Measurements from ENCODE around the gene HMGN1.
"Not testable (repeated sequence)": the region's sequence is repeated elsewhere in the genome, so short reads cannot be mapped to it uniquely, and the experiment has no call there.

Gene HMGN1, protein sequence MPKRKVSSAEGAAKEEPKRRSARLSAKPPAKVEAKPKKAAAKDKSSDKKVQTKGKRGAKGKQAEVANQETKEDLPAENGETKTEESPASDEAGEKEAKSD

DNA sequence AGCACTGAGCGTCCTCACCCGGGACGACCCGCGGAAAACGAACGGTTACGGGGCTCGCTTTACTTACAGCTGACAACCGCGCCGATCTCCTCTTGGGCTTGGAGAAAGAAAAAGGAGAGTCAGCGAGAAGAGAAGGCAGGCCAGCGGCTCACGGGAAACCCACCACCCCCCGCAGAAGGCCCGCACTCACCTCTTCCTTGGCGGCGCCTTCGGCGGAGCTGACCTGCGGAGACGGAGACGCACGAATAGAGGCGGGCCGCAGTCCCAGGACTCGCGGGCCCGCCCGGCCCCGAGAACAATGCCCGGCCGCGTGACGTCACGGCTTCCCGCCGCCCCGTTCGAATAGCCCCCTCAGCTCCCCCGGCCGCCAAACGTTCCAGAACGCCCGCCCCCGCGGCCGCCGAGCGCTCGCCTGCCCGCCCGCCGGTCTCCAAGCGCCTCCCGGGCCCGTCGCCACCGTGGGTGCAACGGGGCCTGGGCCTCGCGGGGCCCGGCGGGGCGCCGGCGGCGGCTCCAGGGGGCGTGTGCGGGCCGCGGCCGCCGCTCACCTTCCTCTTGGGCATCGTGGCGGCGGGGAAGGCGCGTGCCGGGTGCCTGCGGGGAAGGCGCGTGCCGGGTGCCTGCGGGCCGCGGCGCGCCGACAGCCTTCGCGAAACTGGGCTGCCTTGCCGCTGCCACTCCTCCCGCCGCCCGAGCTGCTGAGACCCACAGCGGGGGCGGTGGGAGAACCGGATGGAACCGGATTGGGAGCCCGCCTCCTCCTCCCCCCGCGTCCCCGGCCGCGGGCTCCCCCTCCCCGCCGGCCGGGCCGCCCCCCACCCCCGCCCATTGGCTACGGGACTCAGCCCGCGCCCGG lies at the start of gene HMGN1:
HMGN1 (minus strand) TSS at position 734 of the 856 bp plus-strand sequence; CDS start at position 563, 171 bp downstream.
- peak; percentile 65 for DNase-seq (ENCODE audit: low spot score)

DNA sequence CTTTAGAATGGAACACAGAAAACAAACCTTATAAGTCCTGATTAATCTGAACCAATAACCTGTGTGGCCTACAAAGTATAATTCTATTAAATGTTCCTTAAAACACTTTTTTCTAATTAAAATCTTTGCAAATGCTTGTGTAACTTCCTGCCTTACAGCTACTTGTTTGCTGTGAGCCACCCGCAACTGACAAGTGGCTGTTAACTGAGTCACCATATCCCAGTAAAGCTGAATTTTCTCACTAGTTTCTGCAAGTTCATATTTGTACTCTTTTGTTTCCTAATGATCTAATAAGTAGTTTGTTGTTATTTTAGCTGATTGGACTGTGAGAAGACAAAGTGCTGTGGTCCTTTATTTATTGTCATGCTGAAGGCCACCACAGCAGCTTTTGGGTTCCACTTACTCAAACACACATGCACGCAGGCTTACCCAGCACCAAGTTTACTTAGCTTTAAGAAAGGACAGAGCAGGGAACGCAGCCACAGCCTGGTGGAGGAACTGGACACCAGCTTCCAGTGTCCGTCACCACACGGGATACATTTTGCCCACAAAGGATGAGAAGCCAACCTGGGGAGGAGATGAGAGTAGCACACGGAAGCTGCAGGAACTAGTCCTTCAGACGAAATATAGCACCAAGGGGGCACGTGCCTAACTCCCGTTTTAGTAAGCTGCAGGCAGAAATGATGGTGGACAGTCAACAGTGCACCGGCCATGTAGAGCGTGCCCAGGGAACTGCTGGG lies 48.9 kb upstream of the HMGN1 start:
- no peak for DNase-seq (ENCODE audit: low spot score)

DNA sequence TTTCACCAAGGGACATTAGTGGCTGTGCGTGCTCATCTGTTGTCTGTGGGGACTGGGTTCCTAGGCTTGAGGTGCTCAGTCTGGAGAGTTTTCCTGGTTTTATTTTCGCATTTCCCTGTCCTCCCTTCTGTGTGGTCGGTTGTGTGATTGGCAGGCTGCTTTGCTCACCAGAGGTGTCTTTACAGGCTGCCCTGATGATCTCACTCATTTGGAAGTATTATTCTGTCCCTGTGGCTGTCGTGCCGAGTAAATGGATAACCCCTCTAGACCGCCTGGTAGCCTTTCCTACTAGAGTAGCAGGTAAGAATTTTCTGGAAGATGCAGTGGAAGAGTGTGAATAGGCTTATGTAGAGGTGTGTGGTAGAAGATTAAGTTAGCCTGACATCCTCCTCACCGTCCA lies 44.1 kb upstream of the HMGN1 start:
- DNase-seq (ENCODE audit: low spot score) = no peak

DNA sequence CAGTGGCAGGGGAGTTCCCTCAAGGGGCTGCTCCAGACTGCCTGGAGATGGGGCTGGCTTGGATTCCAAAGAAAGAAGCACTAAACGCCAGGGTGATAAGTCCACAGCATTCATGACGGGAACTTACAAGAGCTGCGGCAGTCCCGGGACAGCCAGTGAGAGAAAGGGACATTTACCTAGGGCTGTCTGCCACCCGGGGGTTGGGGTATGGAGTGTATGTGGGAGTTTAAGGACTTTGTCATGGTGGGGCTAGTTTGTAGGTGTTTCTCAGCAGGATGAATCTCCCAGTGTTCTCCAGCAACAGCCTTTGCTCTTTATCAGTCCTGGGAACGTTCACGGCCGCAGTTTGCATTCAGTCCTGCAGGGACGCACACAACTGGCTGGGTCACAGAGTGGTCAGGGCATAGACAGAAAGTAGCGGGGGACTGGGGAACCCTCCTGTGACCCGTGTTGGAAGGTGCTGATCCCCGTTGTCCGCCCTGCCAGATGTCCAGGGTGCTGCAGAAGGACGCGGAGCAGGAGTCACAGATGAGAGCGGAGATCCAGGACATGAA lies 41.4 kb upstream of the HMGN1 start:
- no peak for DNase-seq (ENCODE audit: low spot score)

DNA sequence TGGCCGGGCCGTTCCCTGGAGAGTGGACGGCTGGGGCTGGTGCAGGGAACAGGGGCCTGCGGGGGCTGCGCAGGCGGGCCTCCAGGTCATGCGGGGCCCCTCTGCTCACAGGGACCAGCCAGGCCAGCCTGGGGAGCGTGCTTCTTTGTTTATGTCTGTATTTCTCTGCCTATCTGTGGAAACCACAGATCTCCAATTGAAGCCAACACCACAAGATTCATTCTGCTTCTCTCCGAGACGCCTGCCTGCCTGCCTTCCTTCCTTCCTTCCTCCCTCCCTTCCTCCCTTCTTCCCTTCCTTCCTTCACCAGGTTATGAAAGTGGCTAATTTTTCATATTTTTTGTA lies 39.9 kb upstream of the HMGN1 start:
- no peak for DNase-seq (ENCODE audit: low spot score)

DNA sequence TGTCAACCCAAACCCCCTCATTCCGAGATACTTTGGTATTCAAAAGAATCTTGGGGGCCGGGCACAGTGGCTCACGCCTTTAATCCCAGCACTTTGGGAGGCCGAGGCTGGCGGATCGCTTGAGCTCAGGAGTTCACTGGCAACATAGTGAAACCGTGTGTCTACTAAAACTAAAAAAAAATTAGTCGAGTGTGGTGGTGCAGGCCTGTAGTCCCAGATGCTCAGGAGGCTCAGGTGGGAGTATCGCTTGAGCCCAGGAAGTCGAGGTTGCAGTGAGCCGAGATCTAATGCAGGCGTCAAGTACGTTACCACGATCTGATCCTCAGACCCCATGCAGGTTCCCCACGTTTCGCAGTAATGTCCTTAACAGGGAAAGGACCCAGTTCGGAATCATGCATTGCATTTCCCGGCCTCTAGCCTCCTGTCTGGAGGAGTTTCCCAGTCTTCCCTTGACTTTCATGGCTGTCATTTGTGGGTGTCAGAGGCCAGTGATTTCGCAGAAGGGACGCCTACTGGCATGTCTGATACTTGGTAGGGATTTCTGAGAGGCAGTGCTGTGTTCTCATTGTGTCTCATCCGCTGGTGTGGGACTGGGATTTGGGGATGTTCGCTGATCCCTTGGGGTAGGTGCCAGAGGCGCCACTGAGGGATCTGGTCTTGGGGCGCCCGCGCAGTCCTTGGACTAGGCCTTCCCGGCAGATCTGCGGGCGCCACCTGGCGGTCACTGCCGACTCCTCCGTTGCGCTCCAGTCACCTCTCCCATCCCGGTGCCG lies 39.3 kb upstream of the HMGN1 start:
- DNase-seq (ENCODE audit: low spot score) = peak; percentile 87

DNA sequence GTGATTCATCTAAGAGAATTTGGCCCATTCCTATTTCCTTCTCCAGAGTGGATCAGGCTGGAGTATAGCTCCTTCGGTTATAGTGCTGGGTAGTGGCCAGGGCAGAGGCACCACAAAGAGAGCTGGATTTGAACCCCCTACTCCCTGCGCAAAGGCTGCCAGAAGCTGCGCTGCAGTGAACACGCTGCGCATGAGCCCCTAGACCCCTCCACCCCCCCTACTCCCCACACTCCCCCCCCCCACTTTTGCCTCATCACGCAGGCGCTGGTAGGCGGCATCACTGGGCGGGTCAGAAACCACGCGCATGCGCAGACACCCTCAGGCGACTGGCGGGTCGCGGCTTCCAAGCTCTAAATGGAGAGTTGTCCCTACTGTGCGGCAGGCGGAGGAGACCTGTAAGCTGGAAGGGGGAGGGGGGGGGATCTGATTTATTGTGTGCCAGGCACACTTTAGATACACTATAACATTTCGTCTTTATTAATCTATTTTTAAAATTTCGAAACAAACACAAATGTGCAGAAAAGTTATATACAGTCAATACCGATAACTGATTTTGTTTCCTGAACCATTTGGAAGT lies 38.7 kb upstream of the HMGN1 start:
- DNase-seq (ENCODE audit: low spot score) = peak; percentile 83

DNA sequence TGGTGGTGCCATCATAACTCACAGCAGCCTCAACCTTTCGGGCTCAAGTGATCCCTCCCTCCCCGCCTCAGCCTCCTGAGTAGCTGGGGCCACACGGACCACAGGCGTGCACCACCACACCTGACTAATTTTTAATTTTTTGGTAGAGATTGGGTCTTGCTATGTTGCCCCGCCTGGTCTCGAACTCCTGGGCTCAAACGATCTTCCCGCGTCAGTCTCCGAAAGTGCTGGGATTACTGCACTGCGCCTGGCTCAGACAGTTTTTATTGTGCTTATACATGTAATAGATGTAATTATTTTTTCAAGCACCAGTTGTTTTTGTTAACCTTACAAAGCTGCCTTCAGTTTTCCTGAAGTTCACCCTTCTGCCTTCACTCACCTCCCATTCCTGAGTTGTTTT lies 38.0 kb upstream of the HMGN1 start:
- DNase-seq (ENCODE audit: low spot score) = no peak

DNA sequence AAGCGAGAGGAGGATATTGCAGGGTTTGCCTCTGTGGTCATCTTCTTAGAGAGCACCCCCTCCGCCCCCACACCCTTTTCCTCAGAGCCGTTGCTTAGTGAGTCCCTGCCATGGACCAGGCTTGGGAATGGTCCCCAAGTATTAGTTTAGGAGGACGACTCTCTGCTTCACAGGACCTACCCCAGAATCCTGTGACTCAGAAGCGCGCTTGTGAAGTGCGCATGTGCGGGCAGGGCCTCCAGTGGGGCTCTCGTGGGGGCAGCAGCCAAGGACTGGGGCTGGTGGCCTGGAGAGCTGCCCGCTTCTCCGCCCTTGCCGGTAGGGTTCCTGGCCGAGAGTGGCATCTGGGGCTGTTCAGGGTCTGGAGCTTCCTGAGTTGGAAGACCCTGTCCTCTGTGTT lies 37.3 kb upstream of the HMGN1 start:
- DNase-seq (ENCODE audit: low spot score) = no peak

DNA sequence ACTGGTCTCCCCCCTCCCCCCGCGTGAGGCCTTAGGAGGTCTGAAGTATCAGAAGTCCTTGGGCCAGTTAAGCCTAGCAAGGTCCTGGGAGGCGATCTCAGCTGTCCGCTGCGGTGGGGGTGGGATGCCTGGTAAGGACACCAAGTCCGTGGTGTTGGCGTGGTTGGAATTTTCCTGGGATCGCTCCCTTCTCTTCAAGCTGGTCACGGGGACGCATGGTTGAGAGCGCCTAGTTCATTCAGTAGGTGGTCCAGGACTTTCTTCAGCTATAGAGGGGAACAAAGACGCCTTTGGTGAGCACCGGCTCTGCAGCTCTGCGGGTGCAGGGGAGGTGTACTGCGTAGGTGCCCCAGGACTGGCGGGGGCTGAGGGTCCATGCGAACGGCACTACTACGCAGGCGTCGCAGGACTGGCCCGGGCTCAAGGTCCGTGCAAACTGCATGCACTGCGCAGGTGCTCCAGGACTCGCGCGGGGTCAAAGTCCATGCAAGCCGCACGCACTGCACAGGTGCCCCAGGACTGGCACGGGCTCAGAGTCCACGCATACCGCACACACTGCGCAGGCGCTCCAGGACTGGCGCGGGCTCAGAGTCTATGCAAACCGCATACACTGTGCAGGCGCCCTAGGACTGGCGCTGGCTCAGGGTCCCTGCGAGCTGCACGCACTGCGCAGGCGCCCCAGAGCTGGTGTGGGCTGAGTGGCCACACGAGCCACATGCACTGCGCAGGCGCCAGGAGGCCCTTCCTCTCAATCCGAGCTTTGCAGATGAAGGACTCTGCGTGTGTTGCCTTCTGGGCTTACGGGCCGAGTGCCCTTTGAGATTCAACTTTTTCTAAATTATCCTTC lies 36.6 kb upstream of the HMGN1 start:
- peak; percentile 32 for DNase-seq (ENCODE audit: low spot score)

DNA sequence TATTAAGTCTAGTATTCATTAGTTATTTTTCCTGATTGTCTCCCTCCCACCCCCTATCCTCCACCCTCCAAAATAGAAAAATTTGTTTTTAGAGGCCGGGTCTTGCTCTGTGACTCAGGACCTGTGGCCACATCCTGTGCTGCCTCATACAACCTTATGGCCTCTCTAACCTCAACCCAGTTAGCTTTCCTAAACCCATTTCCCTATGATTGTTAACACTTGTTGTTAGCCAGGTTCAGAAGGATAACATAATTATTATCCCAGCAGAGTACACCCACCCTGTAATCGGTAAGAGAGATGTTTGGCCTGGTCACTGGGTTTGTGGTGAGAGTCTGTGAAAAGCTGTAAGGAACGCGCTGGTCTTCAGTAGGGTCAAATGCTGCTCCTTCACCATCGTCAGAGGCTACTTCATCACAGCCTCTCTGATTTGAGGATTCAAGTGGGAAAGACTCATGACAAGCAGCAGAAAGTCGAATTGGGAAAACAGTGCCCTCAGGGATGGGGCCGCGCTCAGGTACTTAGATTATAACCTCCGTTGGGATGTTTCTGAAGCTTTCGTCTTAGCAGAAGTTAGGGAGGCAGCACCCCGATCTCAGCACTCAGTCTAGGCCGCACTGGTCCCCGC lies 35.9 kb upstream of the HMGN1 start:
- no peak for DNase-seq (ENCODE audit: low spot score)

DNA sequence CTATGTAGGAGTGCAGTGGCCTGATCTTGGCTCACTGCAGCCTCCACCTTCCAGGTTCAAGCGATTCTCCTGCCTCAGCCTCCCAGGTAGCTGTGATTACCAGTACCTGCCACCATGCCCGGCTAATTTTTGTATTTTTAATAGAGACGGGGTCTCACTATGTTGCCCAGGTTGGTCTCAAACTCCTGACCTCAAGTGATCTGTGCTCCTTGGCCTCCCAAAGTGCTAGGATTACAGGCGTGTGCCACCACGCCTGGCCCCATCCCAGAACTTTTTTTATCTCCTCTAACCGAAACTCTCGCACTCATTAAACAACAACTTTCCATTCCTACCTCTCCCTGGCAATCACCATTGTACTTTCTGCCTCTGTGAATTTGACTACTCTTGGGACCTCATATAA lies 33.2 kb upstream of the HMGN1 start:
- DNase-seq (ENCODE audit: low spot score) = not testable (repeated sequence)

DNA sequence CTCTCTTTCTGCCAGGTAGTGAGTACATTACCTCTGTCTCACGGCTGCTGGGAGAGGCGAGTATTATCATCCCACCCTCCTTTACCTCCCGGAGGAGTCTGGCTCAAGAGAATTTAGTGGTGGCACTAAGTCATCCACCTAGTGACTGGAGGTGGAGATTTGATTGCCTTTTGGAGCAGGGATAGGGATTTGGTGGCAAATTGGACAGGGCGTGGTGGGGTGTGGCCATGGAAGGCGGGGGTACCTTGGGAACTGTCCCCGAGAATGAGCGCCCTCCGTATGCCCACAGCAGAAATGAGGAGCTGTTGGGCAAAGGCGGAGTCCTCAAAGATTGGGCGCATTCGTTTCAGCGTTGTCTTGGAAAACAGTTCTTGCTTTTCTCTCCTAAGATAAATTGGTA lies 32.1 kb upstream of the HMGN1 start:
- peak; percentile 20 for DNase-seq (ENCODE audit: low spot score)

DNA sequence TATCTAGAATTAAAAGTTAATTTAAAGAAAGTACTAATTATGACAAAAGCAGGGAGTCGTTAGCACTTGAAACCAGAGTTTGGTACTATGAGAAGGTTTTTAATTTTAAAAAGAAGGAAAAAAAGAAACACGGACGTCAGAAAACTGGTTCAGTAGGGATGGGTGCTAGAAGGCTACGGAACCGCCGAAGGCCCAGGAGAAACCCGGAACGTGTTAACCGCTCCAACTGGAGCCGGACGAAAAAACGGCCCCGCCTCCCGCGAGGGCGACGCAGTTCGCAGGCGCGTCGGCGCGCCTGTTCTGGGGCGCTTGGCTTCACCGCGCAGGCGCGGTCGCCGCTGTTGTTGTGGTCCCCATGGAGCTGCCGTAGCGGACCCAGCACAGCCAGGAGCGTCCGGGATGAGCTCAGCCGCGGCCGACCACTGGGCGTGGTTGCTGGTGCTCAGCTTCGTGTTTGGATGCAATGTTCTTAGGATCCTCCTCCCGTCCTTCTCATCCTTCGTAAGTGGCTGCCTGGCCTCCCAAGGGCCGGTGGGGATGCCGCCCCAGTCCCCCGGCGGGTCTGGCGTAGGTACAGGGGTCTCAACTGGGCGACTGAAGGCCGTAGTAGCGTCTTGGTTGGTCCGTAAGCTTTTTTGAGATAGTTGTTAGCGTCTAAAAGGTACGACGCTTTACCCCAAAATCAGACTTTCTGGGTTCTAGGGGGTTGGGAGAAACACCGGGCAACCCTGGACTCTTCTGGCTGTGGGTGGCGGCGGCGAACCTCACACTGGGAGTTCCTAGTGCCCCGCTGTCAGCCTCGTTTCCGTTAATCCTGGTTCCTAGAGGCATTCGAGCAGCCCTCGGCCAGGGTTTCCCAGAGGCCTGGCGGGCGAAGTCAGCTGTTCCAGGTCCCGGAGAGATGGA lies 31.4 kb upstream of the HMGN1 start:
- peak; percentile 88 for DNase-seq (ENCODE audit: low spot score)

DNA sequence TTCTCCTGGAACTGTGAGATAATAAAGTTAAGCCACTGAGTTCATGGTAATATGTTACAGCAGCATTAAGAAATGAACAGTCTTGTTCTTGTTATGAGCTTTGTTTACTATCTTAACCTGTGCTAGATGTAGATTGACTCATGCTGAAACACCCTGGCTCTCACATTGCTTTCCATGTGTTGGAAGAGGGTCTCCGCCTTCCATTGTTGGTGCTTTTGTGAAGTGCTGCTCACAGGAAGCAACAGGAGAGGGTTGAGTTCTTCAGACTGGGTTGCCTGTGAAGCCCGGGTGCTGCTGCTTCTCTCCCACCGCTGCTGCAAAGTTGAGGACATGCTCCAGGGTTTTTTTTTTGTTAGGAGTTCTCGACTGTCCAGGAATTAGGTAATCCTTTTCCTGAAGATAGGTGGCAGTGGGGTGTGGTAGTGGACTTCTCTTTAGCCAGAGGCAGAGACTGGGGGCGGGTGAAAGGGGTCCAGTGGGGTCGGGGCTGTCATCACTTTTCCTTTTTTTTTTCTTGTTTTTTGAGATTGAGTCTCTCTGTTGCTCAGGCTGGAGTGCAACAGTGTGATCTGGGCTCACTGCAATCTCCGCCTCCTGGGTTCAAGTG lies 28.7 kb upstream of the HMGN1 start:
- DNase-seq (ENCODE audit: low spot score) = no peak

DNA sequence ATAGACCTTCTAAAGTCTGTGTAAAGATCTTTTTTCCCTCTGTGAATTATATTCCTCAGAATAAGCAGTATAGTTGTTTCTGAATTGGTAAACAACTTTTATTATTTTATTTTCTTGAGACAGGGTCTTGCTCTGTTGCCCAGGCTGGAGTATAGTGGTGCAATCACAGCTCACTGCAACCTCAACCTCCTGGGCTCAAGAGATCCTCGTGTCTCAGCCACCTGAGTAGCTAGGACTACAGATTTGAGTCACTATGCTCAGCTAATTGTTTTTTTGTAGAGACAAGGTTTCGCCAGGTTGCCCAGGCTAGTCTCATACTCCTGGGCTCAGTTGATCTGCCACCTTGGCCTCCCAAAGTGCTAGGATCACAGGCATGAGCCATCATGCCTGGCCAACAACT lies 26.6 kb upstream of the HMGN1 start:
- no peak for DNase-seq (ENCODE audit: low spot score)

DNA sequence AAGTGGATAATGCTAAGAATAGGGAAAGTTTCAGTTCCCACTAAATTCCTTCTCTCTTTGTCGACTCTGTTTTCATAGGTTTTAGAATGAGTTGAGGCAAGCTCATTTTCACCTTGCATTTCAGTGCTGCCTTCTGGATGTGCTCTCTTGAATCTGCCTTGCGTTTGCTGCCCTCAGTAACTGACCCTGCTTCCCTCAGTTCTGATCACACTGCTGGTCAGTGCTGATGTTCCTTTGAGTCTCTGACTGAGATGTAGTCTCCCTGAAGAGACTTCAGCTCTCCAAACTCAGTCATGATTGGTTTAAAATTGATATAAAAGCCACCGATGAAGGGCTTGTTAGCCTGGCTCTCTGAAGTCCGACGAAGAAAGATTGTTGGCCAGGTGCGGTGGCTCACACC lies 25.2 kb upstream of the HMGN1 start:
- no peak for DNase-seq (ENCODE audit: low spot score)

DNA sequence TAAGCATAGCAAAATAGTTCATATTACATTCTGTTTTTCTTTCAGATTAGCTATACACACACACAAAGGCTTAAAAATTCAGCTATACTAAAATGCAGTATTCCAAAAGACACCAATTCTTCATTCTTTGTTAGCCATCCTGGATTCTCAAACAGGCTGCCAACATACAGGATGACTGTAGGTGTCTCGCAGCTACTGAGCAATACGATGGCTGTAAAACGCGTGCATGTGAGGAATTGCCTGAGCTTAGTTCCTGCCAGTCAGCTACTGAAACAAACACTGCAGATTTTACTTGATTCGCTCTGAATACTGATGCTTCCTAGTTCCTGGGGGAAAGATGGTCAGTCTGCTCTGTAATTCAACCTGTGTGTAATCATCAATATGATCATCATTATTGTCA lies 24.7 kb upstream of the HMGN1 start:
- DNase-seq (ENCODE audit: low spot score) = no peak

DNA sequence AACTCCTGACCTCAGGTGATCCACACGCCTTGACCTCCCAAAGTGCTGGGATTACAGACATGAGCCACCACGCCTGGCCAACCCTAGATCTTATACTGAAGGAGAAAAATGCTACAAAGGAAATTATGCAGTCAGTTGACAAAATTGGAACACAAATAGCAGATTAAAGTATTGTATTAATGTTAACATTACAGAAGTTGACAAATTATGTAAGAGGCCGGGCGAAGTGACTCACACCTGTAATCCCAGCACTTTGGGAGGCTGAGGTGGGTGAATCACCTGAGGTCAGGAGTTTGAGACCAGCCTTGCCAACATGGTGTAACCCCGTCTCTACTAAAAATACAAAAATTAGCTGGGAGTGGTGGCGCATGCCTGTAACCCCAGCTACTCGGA lies 21.0 kb upstream of the HMGN1 start:
- not testable (repeated sequence) for DNase-seq (ENCODE audit: low spot score)

All from hematopoietic multipotent progenitor cell treated with erythropoietin and hydrocortisone succinate and interleukin-3 and kit ligand, for 17 days (in vitro differentiated cells).